GM13976 (cell line): ENCODE measurements around the gene TANC2.

ENCODE experiments used
- DNase-seq: peaks from one replicate; pipeline ENCODE4 v3.0.0; 2012; ENCODE audit warnings: low spot score
- CTCF ChIP-seq: IDR thresholded peaks from 2 replicates; pipeline ENCODE4 v1.5.1; 2012; ENCODE audit warnings: borderline replicate concordance, mild to moderate bottlenecking; ENCODE audit not compliant: insufficient read depth; ENCODE audit errors: extremely low read depth, missing control alignments, control extremely low read depth
- in situ Hi-C: fragments of 300-500 bp; cut with MboI; formaldehyde crosslinking; loops from one replicate; pipeline ENCODE4 v1.12.0; 2022; ENCODE audit warnings: low sequenced_read_pairs, mixed read lengths, inconsistent platforms; ENCODE audit not compliant: unreplicated experiment

TANC2 gene

GRCh38 chr17:62965686-62966425 is at the start of gene TANC2:
Gene TANC2 (plus strand): TSS chr17:62966235. CDS start chr17:63009560, 43,325 bp downstream.
- peak; percentile 7 for TF ChIP-seq CTCF
- peak; percentile 75 for DNase-seq
- in situ Hi-C loops, result no loop called here

- in situ Hi-C loops, result loop anchor here (25.0 kb wide), 1 partner anchor 95 kb away; no protein-coding TSS in a partner anchor
- TF ChIP-seq CTCF, result no peak
- DNase-seq, result no peak
Observed at GRCh38 chr17:62916684-62917571, 49.1 kb upstream of the TANC2 start.

GRCh38 chr17:62919388-62919787 is 46.6 kb upstream of the TANC2 start:
- DNase-seq, result no peak
- in situ Hi-C loops, result loop anchor here (25.0 kb wide), 1 partner anchor 93 kb away; no protein-coding TSS in a partner anchor
- no peak for TF ChIP-seq CTCF

- DNase-seq, result no peak
- in situ Hi-C loops, result loop anchor here (25.0 kb wide), 1 partner anchor 92 kb away; no protein-coding TSS in a partner anchor
- TF ChIP-seq CTCF, result no peak
Observed at GRCh38 chr17:62920300-62920699, 45.7 kb upstream of the TANC2 start.

- no peak for TF ChIP-seq CTCF
- in situ Hi-C loops, result loop anchor here (25.0 kb wide), 1 partner anchor 90 kb away; no protein-coding TSS in a partner anchor
- no peak for DNase-seq
Observed at GRCh38 chr17:62921817-62922216, 44.2 kb upstream of the TANC2 start.
